GM19328 (cell line): ENCODE results near the gene ANO6.

Experiments used
- ATAC-seq: cut with Tn5 transposase; IDR thresholded peaks from one replicate; pipeline ENCODE4 v1.9.1; 2021; ENCODE audit warnings: mild to moderate bottlenecking, moderate library complexity; ENCODE audit not compliant: unreplicated experiment

Gene ANO6

DNA sequence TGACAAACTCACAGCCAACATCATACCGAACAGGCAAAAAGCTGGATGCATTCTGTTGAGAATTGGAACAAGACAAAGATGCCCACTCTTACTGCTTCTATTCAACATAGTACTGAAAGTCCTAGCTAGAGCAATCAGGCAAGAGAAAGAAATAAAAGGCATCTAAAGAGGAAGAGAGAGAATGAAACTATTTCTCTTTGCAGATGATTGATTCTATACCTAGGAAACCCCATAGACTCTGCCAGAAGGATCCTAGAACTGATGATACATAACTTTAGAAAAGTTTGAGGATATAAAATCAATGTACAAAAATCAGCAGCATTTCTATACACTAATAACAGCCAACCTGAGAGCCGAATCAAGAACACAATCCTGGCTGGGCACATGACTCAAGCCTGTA, 6.1 kb upstream of the ANO6 start:
- ATAC-seq: no peak

DNA sequence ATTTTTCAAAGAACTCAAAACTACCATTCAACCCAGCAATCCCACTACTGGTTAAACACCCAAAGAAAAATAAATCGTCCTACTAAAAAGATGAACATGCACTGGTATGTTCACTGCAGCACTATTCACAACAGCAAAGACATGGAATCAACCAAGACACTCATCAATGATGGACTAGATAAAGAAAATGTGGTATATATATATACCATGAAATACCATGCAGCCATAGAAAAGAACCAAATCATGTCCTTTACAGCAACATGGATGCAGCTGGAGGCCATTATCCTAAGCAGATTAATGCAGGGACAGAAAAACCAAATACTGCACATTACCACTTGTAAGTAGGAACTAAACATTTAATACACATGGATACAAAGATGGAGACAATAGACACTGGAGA, 3.8 kb upstream of the ANO6 start:
- ATAC-seq: no peak

DNA sequence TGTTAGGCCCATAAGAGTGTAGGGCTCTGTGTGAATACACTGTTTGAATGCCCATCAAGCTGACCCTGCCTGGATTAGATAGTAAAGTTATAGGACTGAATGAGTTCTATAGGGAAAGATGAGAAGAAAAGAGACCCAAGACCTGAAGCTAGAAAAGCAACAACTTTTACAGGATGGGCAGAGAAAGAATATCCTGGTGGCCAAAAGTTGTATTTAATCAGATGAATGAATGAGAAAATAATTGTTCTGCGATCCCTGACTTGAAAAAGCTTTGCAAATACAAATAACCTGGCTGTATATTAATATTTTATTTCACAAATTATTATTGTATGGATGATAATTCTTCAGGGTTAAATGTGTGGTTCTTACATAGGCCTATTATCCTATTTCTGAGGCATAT, 2.8 kb upstream of the ANO6 start:
- no peak for ATAC-seq

DNA sequence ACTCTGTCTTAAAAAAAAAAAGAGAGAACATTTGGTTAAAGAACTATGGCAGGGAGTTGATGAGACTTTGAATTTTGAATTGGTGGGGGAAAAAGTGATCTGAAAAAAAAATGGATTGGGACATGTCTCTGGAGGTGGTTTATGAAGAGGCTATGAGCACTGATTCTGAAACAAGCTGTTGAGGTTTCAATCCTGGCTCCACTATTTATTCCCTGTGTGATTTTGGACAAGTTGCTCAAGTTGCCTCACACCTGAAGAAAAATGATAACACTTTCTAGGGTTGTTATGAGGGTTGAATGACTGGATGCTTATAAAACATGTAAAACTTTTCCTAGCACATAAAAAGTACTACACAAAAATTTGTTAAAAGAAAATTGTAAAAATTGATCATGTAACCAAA, 1.8 kb upstream of the ANO6 start:
- ATAC-seq: no peak

DNA sequence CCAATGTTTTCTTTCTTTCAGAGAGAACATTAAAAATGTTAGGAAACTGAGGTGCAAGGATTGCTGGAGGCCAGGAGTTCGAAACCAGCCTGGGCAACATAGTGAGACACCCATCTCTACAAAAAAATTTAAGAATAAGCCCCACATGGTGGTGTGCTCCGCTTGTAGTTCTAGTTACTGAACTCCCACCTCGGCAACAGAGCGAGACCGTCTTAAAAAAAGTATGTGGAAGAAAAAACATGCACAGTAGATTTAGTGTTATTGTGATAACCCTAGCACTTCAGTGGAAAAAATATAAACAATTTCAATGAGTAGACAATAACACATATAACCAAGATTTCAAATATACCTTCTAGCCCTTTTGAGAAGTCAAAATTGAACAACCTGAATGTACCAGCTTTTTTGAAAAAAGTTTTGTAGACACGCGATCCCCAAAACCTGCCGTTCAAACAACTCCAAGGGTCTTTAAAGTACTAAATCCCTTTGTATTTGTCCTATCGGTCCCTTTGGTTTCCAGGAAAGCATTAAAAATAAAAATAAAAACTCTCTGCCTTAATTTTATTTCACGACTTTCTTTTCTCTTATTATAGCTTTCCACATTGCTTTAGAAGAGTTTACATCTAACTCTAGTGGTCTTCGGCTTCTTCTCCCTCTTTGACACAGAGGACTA, 1.0 kb upstream of the ANO6 start:
- no peak for ATAC-seq

DNA sequence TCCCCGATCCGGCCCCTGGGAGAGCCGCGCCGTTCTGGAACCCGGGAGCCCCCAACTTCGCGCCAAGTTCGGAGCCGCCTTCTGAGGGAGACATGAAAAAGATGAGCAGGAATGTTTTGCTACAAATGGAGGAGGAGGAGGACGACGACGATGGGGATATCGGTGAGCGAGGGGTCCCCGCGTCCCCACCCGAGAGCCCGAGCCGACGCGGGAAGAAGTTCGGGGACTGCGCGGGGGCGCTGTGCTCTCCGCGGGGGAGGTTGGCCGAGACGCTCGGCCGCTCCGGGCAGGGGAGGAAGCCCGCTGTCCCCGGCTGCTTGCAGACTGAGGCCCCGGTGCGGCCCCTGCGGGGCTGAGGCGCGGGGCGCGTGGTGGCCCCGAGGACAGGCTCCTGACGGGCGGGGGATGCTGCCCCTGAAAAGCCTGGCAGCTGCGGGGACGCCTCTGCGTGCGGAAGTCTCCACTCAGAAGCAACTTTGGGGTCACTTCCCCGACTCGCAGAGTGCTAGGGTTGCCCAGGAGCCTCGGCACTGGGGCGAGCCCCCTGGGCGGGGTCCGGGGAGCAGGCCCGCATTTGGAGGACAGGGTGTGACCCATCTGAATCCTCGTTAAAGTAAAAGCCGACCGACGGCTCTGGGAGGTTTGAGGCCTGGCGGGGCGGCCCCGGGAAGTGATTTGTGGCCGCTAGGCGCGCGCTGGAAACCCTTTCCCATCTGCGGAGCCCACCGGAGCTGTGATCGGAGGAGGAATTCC, 511 bp downstream of the ANO6 start:
- peak; percentile 41 for ATAC-seq

DNA sequence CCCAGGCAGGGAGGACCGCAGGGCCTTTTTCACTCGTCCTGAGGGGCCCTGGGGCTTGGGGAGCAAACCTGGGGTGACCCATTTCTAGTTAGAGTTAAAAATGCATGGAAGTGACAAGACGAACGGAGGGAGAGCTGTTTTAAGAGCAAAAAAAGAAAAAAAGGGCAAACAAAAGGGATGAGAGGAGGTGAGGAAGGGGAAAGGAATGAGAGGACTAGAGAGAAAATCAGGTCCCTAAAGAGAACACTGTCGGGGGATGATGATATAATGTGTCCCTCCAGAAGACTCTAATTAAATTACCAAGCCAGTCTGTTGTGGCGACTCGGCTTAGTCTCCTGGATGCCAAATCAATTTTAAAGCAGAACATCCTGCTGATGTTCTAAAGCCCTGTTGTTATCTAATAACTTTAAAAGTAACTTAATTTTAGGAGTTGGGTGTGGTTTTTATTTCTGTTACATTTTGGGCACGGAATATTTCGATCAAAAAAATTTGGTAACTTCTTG, 1.1 kb downstream of the ANO6 start:
- no peak for ATAC-seq

DNA sequence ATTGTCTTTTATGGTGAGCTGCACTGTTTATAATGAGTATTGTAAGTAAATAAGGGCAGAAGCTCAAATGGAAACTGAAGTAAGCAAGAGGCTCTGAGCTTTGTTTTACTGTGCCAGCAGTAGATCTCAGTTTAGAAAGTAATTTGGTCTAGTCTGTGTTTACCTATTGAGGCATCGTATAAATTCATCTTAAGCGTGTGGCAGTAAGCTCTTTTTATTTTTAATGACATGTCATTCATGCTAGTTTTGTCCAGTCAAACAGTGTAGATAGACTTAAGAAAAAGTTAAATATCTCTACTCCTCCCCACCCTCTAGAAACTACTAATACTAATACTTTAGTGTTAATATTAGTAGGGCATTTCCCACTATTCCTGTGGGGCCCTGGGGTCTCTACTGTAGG, 2.0 kb downstream of the ANO6 start:
- ATAC-seq: no peak

DNA sequence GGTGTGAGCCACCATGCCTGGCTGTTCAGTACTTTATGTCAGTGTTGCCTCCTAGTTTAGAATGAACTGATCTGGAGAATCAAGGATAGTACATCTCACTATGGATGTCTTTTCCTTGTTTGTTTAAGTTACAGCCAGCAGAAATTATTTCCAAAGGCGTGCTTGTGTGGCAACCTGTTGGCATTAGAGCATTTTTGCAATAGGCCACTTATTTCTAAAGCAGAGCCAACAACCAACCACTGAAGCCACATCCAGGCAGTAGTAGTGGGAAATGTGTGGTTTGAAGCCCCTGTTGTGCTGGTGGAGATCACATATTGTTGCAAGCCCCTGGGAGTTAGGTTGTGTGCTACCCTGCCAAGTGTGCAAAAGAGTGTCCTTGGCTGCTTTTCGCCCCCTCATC, 3.7 kb downstream of the ANO6 start:
- ATAC-seq: no peak

DNA sequence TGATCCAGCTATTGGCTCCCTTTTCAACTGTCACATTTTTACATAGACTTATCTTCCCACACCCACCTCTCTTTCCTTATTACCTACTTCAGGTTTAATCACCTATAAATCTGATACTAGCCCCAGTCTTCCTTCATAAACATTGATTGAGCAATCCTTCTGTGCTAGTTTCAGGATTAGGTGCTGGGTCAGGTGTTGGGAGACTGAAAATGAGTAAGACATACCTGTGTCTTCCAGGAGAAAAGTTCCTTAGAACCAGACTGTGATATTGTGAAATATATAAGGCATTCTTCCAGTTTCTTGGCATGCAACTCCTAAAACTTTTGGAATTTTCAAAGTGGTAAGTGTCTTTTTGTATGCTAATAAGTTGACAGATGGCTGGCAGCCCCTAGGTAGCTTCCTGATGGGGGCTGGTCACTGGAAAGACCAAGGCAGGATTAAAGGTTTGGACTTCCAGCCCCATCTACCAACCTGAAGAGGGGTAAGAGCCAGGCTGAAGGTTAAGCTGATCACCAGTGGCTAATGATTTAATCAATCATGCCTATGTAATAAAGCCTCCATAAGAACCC, 4.6 kb downstream of the ANO6 start:
- no peak for ATAC-seq

DNA sequence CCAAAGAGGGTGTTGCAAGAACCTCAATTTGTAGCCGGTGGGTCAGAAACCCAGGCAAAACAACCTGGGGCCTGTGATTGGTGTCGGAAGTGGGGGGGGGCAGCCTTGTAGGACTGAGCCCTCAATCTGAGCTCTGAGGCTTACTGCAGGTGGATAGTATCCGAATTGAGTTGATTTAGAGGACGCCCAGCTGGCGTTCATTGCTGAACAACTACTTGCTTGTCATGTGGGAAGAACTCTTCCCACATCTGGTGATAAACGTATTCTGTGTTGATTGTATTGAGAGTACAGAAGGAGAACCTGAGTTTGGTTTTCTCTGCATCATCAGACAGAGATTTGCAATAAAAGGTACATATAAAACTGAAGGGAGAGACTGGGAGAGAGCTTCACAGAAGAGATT, 5.1 kb downstream of the ANO6 start:
- ATAC-seq: no peak

DNA sequence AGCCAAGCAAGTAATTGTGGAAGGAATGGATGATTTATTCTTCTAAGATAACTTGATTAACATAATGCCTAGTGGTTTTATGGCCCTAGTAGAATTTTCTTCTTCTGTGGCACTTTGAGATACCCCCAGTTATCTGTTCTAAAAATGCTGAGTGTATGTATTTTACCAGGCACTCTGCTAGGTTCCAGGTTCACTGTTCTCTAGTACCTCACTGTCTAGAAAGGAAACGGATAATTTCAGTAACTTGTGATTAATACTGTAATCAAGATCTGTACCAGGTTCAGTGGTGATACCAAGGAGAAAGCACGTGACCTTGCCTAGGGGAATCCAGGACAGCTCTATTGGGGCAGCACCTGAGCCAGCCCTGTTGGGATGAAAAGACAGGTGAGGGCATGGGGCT, 8.0 kb downstream of the ANO6 start:
- no peak for ATAC-seq

DNA sequence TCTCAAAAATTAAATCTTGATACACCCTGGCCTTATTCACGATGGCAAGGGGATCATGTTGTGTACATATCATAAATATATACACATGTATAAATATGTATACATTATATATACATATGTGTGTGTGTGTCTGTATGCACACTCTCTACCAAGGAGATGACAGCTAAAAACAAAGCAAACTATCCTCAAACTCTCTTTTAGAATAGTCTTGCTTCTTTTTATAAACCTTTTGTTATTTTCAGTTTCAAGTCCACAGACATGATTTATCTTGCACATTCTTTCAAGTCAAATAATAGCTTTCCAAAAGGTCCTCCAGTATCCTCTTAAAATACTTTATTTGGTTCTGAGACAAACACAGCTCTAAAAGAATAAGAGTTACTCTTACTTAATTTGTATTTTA, 8.4 kb downstream of the ANO6 start:
- no peak for ATAC-seq

DNA sequence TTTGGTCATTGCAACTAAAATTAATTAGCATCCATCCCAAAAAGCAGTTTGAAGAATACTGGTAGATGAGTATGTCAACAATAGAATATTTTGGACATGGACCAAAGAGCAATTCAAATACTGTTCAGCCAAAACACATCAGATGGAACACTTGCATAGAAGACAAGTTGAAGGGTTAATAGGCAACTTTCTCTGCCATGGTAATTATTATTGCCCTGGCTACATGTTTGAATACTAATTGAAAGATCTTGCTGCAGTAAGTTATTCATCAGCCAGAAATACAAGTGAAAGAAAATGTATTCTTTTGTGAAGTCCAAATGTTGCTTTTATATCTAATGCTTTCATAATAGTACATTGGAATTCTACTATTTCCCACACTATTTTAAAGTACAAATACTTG, 10.1 kb downstream of the ANO6 start:
- ATAC-seq: no peak

DNA sequence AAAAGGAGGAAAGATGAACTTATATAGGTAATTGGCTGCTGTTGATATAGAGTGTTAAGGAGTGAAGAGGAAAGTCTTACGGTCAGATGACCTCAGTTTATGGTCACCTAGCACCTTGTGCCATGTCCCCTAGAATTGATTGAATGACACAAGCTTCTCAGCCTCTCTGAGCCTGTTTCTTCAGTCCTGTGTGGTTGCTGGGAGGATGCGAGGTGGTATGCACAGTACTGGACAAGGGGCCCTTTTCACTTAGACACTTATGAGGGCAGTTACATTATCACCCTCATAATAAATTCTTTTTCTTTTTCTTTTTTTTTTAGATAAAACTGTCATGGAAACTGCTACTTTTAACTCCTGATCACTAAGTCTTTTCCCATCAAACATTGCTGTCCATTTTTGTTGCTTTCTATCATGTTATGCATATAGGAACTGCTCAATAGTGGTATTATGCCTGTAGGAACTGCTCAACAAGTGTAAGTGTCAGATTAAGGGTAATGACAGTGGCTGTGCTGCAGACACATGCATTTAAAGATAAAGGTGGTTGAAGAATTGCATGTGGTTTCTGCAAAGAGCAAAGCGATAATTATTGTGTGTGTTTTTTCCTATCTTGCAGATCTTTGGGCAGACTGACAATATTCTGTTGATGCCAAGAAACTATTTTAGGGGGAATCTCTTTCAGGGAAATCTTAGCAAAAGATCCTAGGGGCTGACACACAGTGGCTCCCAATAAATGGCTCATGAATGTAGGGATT, 11.6 kb downstream of the ANO6 start:
- ATAC-seq: no peak

DNA sequence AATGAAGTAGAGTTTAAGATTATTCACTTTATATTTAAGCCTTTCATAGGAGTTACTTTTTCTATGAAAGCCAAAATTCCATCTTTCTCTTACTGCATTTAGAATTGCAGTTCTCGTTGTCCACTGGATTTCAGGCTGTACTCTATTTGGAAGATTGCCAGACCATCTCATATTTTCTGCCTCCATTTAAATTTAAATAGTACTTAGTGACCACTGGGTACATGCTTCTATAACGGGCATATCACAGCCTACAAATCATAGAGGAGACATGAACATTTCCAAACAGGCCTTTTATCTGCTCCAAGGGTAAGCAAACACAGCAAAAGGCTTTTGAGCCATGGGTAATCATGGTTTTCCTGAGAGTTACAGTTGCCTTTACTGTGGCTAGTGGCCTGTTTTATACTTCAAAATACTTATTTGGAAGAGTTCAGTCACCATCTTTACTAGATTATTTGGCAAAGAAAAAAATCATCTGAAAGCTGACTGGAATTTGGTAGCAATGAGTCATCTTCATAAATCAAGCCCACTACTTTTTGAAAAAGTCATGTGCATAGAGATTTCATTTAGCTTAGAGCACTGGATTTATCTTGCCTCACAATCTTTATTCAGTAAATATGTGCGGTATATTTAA, 15.7 kb downstream of the ANO6 start:
- no peak for ATAC-seq

DNA sequence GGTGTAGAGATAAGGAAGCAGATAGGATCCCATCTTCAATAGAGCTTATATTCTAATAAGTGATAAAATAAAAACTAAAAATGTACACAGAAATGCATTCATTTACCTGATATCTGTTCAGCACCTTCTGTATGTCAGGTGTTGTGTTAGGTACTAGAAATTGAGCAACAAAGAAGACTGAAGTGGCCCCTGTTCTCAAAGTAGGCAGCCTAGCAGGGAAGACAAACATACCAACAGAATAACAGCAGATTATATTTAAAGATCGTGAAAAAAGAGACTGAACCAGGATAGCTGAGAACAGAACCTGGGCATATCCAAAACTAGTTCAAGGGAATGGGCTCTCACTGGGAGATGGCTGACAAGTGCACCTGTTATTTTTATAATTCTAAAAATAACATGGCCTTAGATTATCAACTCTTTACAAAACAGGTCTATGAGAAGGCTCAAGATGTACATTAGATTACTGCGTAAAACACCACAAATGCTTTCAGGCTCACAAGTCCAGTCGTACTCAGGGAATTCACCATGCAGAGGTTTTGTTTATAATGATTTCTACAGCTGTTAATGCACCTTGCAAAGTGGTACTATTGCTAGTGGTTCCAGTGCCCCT, 16.4 kb downstream of the ANO6 start:
- ATAC-seq: no peak

DNA sequence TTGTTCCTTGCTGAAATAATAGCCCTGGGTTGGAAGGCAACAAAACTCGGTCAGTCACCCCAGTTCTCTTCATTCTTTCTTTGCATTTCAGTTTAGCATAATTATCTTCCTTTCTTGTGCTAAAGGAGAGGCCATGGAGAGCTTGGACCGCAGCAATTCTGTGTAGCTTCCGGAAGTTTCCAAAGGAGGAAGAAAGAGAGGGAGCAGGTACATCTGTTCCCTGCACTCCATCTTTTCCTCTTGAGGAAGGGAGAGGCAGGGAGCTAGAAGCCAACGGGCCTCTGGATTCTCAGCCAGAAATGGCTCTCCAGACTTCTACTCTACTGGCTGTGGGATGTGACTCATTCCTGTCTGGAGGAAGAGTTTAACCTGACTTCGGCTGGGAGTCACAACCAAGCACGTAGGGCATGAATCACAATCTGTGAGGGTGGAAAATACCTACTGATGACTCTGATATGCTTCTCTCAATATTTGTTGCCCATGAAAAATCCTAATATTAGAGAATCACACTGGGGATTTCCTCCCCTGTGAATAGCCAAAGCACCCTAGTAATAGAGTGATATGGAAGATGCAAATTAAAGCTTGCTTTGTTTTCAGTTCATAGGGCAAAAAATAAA, 17.0 kb downstream of the ANO6 start:
- ATAC-seq: no peak

DNA sequence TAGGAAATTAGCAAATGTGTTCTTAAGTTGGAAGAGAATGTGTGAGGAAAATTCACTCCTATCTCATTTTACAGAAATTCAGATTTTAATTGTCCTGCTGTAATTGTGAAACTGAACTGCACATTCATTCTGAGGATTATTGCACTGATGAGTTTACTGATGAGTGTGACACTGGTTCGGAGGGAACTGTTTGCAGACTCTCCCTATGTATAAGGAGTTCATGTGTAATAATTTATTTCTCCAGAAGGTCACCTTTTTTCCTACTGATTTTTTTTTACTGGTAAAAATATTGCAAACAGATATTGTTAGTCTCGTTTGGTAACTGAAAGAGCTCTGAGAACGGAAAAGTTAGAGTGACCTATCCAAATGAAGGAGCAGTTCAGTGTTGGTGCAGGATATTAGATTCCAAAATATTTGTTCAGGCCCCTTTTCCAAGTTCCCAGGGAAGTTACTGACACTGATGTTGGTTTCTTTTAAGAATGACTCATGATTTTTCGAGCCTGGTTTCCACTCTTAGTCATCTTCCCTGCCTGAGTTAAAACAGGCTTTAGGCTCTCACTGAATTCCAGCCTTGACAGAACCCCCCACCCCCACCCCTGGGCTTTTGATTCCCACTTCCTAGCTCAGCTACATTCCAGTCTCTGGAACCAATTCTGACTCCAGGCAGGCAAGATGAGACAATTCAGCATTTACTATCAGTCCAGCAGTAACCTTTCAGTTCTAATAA, 18.4 kb downstream of the ANO6 start:
- ATAC-seq: no peak
